ENCODE results near the gene HOGA1.
"Not testable (repeated sequence)": the region's sequence is repeated elsewhere in the genome, so short reads cannot be mapped to it uniquely, and the experiment has no call there.

The HOGA1 gene

DNA sequence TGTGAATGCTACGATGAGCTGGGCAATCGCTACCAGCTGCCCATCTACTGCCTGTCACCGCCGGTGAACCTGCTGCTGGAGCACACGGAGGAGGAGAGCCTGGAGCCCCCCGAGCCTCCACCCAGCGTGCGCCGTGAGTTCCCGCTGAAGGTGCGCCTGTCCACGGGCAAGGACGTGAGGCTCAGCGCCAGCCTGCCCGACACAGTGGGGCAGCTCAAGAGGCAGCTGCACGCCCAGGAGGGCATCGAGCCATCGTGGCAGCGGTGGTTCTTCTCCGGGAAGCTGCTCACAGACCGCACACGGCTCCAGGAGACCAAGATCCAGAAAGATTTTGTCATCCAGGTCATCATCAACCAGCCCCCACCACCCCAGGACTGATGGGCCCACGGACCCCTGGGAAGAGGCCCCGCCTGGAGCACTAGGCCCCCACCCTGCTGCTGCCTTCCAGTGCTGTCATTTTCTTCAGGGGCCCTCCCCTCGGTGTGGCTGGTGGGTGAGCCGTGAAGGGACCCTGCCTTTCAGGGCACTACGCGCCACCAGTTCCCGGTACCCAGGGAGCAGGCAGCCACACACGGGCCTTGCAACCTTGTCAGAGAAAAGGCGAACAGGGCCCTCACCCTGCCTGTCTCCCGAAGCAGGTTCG is 13.9 kb upstream of the HOGA1 start:
- TF ChIP-seq ZNF274 (IDR thresholded peaks at IDR 0.05; ENCODE audit: low read depth, low read length): no peak

GRCh38 chr10:97570789-97571471 is 13.3 kb upstream of the HOGA1 start:
- no peak overlapping the region for H3K4me3 ChIP-seq (ENCODE audit: low read length)
- no peak for TF ChIP-seq ZNF274 (IDR thresholded peaks at IDR 0.05; ENCODE audit: low read depth, low read length)

More for the DNA sequence above, 13.9 kb upstream of the HOGA1 start:
- H3K4me3 ChIP-seq (ENCODE audit: low read length): no peak overlapping the region

DNA sequence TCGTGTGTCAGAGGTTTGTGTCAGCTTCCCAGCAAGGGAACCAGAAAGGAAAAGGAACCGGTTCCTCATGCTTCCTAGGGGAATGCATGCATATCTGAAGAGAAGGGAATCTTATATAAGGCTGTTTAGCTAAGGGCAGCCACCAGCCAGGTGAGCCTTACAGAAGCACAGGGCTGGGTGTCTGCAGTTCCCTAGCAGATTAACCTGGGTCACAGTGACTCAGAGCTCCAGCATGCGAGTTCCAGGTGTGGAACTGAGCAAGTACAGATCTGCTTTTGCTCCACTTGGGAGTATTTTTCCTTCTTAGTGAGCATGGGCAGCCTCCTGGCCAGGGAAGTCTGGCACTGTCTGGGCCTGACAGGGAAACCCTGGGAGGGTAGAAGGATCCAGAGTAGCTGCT is 12.6 kb upstream of the HOGA1 start:
- TF ChIP-seq ZNF274 (IDR thresholded peaks at IDR 0.05; ENCODE audit: low read depth, low read length): no peak
- H3K4me3 ChIP-seq (ENCODE audit: low read length): no peak overlapping the region

GRCh38 chr10:97572214-97572989 is 11.8 kb upstream of the HOGA1 start, which contains the start of gene ANKRD2:
TSS of gene ANKRD2 (plus strand) at chr10:97572779. CDS start at chr10:97572789, 10 bp downstream.
- H3K4me3 ChIP-seq (ENCODE audit: low read length): no peak within 1 kb of the TSS
- TF ChIP-seq ZNF274 (IDR thresholded peaks at IDR 0.05; ENCODE audit: low read depth, low read length): no peak

DNA sequence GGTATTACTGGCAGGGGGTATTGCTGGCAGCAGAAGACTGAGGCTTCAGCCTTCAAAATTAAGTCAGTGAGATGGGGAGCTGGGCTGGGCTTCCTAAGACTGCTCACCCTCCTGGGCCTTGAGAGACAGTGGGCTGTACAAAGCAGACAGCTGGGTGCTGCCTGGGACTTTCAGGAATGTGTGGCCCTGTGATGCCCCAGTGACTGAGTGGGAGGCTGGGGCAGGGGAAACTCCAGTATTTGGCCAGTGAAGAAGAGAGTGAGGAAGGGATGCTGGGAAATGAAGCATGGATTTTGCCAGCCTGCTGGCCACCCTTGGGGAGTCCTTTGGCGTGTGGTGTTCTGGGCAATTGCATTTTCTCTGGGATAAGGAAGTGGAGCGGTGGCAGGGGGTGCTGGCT is 11.2 kb upstream of the HOGA1 start:
- H3K4me3 ChIP-seq (ENCODE audit: low read length): no peak overlapping the region
- TF ChIP-seq ZNF274 (IDR thresholded peaks at IDR 0.05; ENCODE audit: low read depth, low read length): no peak

GRCh38 chr10:97573672-97574071 is 10.5 kb upstream of the HOGA1 start:
- no peak overlapping the region for H3K4me3 ChIP-seq (ENCODE audit: low read length)
- TF ChIP-seq ZNF274 (IDR thresholded peaks at IDR 0.05; ENCODE audit: low read depth, low read length): no peak

DNA sequence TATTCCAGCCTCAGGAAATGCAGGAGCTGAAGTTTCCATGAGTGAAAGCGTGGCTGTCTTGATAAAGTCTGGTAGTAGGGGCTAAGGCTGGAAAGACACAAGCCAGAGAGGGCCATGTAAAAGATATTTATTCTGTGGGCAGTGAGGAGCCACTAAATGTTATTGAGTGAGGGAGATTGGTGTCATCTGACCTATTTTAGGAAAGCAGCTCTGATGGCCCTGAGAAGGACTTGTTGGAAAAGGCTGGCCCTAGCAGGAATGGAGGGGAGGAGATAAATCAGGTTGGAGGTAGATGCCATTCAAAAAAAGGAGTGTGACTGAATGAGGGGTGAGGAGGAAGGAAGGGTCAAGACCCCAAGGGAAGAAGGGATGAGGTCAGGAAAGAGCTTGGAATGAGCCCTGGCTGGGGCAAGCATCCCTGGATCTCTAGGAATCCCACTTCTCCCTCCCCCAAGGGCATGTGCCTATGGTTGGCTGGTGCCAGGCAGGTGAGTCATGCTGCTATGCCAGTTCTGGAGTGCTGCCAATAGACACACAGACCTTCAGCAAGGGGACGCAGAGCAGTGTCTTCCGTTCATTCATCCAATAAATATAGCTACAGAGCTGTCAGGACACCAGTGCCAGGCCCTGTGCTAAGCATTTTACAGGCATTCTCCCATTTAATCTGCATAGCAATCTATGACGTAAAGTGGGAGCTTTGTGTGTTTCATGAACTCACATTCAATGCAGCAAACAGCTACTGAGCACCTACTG is 9.6 kb upstream of the HOGA1 start:
- TF ChIP-seq ZNF274 (IDR thresholded peaks at IDR 0.05; ENCODE audit: low read depth, low read length): no peak
- H3K4me3 ChIP-seq (ENCODE audit: low read length): no peak overlapping the region

DNA sequence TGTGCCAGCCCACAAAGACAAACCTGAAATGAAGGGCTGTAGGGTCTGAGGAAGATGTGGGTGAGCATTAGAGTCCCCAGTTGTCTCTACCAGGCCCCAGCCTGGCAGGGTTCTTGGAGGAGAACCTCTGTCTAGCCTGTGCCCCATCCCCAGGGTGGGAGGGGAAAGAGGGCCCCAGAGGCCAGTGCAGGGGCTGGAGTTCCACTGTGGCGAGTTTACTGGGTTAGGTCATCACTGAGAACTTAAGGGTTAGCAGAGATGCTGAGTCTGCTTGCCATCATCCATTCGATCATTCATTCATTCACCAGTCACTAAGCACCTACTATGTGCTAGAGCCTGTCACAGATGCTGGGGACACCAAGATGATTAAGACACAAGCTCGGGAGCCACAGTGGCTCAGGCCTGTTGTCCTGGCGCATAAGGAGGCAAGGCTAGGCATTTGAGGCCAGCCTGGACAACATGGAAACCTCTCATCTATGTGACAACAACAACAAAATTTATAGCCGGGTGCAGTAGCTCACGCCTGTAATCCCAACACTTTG is 9.0 kb upstream of the HOGA1 start:
- no peak for TF ChIP-seq ZNF274 (IDR thresholded peaks at IDR 0.05; ENCODE audit: low read depth, low read length)

DNA sequence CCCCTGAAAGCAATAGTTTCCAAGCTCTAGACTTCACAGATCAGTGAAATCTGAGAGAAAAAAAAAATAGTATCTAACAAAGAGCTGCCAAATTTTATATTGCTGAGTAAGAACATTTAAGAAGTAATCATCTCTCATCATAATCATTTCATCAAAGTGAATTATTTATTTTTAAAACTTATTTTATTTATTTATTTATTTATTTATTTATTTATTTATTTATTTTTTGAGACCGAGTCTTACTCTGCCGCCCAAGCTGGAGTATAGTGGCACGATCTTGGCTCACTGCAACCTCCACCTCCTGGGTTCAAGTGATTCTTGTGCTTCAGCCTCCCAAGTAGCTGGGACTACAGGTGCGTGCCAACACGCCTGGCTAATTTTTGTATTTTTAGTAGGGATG is 7.7 kb upstream of the HOGA1 start:
- H3K4me3 ChIP-seq (ENCODE audit: low read length): not testable (repeated sequence)

More for the DNA sequence above, 9.0 kb upstream of the HOGA1 start:
- H3K4me3 ChIP-seq (ENCODE audit: low read length): no peak overlapping the region

DNA sequence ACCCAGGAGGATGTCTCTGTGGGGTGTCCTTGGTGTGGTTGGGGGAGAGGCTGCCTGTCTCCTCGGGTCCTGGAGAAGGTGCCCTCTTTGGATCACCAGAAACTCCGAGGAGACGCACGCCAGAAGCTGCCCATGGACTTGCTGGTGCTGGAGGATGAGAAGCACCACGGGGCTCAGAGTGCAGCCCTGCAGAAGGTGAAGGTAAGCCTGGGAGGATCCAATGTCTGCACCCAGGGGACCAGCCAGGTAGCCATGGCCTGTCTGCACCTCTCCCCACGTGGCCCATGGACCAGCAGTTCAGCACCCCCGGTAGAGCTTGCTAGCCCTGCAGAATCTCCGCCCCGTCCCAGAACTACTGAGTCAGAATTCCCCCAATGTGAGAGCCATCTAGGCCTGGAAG is 6.5 kb upstream of the HOGA1 start:
- H3K4me3 ChIP-seq (ENCODE audit: low read length): no peak overlapping the region
- TF ChIP-seq ZNF274 (IDR thresholded peaks at IDR 0.05; ENCODE audit: low read depth, low read length): no peak

DNA sequence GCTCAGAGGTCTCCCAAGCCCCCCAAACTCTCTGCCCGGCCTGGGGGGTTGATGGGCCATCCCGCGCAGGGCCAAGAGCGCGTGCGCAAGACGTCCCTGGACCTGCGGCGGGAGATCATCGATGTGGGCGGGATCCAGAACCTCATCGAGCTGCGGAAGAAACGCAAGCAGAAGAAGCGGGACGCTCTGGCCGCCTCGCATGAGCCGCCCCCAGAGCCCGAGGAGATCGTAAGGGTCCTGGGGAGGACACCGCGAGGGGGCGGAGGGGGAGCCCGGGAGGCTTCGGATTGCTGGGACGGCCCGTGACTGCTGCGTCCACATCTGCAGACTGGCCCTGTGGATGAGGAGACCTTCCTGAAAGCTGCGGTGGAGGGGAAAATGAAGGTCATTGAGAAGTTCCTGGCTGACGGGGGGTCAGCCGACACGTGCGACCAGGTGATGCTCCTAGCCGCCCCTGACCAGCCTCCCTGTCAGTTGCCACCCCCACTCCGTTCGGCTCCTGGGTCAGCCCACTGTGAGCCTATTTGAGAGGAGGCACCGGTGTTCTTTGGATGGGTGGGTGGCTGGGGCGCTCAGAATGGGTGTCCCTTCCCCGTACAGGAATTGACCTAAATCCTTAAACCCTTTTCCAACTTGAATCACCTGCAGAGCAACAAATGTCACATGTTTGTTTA is 5.9 kb upstream of the HOGA1 start:
- H3K4me3 ChIP-seq (ENCODE audit: low read length): no peak overlapping the region
- no peak for TF ChIP-seq ZNF274 (IDR thresholded peaks at IDR 0.05; ENCODE audit: low read depth, low read length)

DNA sequence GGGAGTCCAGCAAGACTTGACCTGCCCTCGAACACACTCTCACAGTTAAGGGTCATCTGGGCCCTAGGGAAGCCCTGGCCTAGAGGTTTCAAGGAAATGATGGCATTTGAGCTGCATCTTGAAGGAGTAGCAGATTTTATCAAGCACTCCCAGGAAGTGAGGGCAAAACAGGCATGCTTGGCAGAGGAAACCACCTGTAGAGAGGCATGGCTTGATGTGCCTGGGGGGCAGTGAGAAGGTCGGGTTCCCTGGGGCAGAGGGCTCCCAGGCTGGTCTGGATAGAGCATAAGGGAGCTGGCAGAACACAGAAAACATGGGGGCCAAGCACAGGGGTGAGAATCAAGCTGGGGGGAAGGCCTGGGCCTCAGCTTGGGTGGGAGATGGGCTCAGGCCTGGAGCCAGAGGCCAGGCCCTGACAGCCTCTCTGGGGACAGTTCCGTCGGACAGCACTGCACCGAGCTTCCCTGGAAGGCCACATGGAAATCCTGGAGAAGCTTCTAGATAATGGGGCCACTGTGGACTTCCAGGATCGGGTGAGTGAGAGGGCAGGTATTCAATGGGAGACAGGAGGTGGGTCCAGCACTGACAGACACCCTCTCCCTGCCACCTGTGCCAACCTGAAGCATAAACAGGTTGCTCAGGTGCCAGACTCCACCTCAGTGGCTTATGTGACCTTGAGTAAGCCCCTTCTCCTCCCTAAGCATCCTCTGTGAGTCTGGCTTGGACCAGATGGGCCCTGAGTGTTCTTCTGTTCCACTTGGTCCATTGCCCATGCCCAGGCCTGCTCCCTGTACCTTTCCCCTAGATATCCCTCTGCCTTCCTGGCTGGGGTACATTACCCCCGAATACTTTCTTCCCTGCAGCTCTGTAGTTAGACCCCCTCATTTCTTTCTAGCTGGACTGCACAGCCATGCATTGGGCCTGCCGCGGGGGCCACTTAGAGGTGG is 3.5 kb upstream of the HOGA1 start:
- TF ChIP-seq ZNF274 (IDR thresholded peaks at IDR 0.05; ENCODE audit: low read depth, low read length): no peak

More for the DNA sequence above, 3.5 kb upstream of the HOGA1 start:
- no peak overlapping the region for H3K4me3 ChIP-seq (ENCODE audit: low read length)

Measured in GM08714 (cell line).